H9 (cell line): ENCODE data around the gene FLRT2. TPM values are rescaled to one million over a fixed set of nuclear protein-coding genes. Genes with fewer than 3 reads are reported as not detected.

Source experiments
- DNase-seq: peaks from one replicate; pipeline ENCODE4 v3.0.0-alpha.2; 2017
- H2AFZ ChIP-seq: one replicate; pipeline ENCODE4 v1.6.1; 2013; ENCODE audit warnings: mild to moderate bottlenecking, low read length, control low read depth, moderate library complexity
- H2AK5ac ChIP-seq: 2 replicates; pipeline ENCODE4 v1.6.1; 2013; ENCODE audit warnings: low read length, control low read depth, mixed read lengths; ENCODE audit not compliant: insufficient read length
- H2BK120ac ChIP-seq: one replicate; pipeline ENCODE4 v1.6.1; 2013; ENCODE audit warnings: low read depth, mild to moderate bottlenecking, low read length, control low read depth, inconsistent platforms; ENCODE audit not compliant: poor library complexity, severe bottlenecking
- H2BK12ac ChIP-seq: 2 replicates; pipeline ENCODE4 v1.6.1; 2013; ENCODE audit warnings: low read length, control low read depth, mixed read lengths, low read depth; ENCODE audit not compliant: insufficient read length
- H2BK15ac ChIP-seq: 2 replicates; pipeline ENCODE4 v1.6.1; 2013; ENCODE audit warnings: low read depth, low read length, control low read depth
- H2BK20ac ChIP-seq: one replicate; pipeline ENCODE4 v1.6.1; 2013; ENCODE audit warnings: low read depth, mild to moderate bottlenecking, low read length, control low read depth, inconsistent platforms; ENCODE audit not compliant: poor library complexity, severe bottlenecking
- H2BK5ac ChIP-seq: 2 replicates; pipeline ENCODE4 v1.6.1; 2013; ENCODE audit warnings: low read length, control low read depth, mixed read lengths; ENCODE audit not compliant: insufficient read length
- H3K14ac ChIP-seq: 2 replicates; pipeline ENCODE4 v1.6.1; 2013; ENCODE audit warnings: low read length, control low read depth; ENCODE audit not compliant: insufficient read depth
- H3K18ac ChIP-seq: 2 replicates; pipeline ENCODE4 v1.6.1; 2013; ENCODE audit warnings: low read depth, mild to moderate bottlenecking, mixed read lengths, low read length, control low read depth; ENCODE audit not compliant: insufficient read length
- H3K23ac ChIP-seq: 2 replicates; pipeline ENCODE4 v1.6.1; 2013; ENCODE audit warnings: low read length, control low read depth, mixed read lengths, low read depth; ENCODE audit not compliant: insufficient read length
- H3K23me2 ChIP-seq: 2 replicates; pipeline ENCODE4 v1.6.1; 2013; ENCODE audit warnings: low read depth, mild to moderate bottlenecking, mixed read lengths, low read length, control low read depth; ENCODE audit not compliant: insufficient read length, poor library complexity, severe bottlenecking
- H3K27ac ChIP-seq: 2 replicates; pipeline ENCODE4 v1.5.1; 2013; ENCODE audit warnings: low read length, control low read depth, mixed read lengths, low read depth; ENCODE audit not compliant: insufficient read length
- H3K27me3 ChIP-seq: 2 replicates; pipeline ENCODE4 v1.6.1; 2013; ENCODE audit warnings: low read length, control low read depth, inconsistent platforms; ENCODE audit not compliant: insufficient read depth
- H3K4ac ChIP-seq: 2 replicates; pipeline ENCODE4 v1.6.1; 2013; ENCODE audit warnings: low read depth, mild to moderate bottlenecking, control low read depth, inconsistent platforms, low read length, moderate library complexity
- H3K4me1 ChIP-seq: 2 replicates; pipeline ENCODE4 v1.6.1; 2013; ENCODE audit warnings: low read length, control low read depth, inconsistent platforms; ENCODE audit not compliant: insufficient read depth
- H3K4me2 ChIP-seq: 2 replicates; pipeline ENCODE4 v1.6.1; 2013; ENCODE audit warnings: low read length, control low read depth, mixed read lengths; ENCODE audit not compliant: insufficient read length, insufficient read depth
- H3K56ac ChIP-seq: 2 replicates; pipeline ENCODE4 v1.6.1; 2013; ENCODE audit warnings: low read depth, mild to moderate bottlenecking, mixed read lengths, low read length, control low read depth; ENCODE audit not compliant: insufficient read length
- H3K79me1 ChIP-seq: 2 replicates; pipeline ENCODE4 v1.6.1; 2013; ENCODE audit warnings: low read depth, mild to moderate bottlenecking, moderate library complexity, low read length, control low read depth, inconsistent platforms; ENCODE audit not compliant: insufficient read depth, poor library complexity, severe bottlenecking
- H3K79me2 ChIP-seq: 2 replicates; pipeline ENCODE4 v1.6.1; 2013; ENCODE audit warnings: low read length, control low read depth, inconsistent platforms; ENCODE audit not compliant: insufficient read depth
- H3K9ac ChIP-seq: 2 replicates; pipeline ENCODE4 v1.6.1; 2013; ENCODE audit warnings: low read length, control low read depth, mixed read lengths; ENCODE audit not compliant: insufficient read length; ENCODE audit errors: extremely low read depth
- H3K9me3 ChIP-seq: one replicate; pipeline ENCODE4 v1.6.1; 2013; ENCODE audit warnings: low read depth, low read length, inconsistent platforms; ENCODE audit not compliant: control insufficient read depth
- H3T11ph ChIP-seq: one replicate; pipeline ENCODE4 v1.6.1; 2013; ENCODE audit warnings: mild to moderate bottlenecking, low read length, control low read depth, inconsistent platforms
- H4K20me1 ChIP-seq: one replicate; pipeline ENCODE4 v1.6.1; 2013; ENCODE audit not compliant: control insufficient read depth, insufficient read length, insufficient read depth
- H4K5ac ChIP-seq: 2 replicates; pipeline ENCODE4 v1.6.1; 2013; ENCODE audit warnings: low read depth, mild to moderate bottlenecking, mixed read lengths, low read length, control low read depth; ENCODE audit not compliant: insufficient read length
- H4K8ac ChIP-seq: replicated peaks from 2 replicates; pipeline ENCODE4 v1.6.1; 2013; ENCODE audit warnings: low read length, control low read depth, mixed read lengths, low read depth; ENCODE audit not compliant: insufficient read length
- H4K91ac ChIP-seq: 2 replicates; pipeline ENCODE4 v1.6.1; 2013; ENCODE audit warnings: low read depth, mild to moderate bottlenecking, moderate library complexity, mixed read lengths, low read length, control low read depth; ENCODE audit not compliant: insufficient read length
- H3K27ac Mint-ChIP-seq, 3 experiments: 2 replicates in 2 of 3; 3 replicates in 1 of 3; pipeline ENCODE4 v1.8.0; 2020 to 2021; ENCODE audit warnings: mixed read lengths in 3 of 3, mild to moderate bottlenecking in 1 of 3, moderate library complexity in 1 of 3
- H3K27me3 Mint-ChIP-seq: 2 replicates; pipeline ENCODE4 v1.8.0; 2021; ENCODE audit warnings: low read depth, mild to moderate bottlenecking, moderate library complexity, mixed read lengths
- H3K36me3 Mint-ChIP-seq, 3 experiments: 2 replicates in 2 of 3; 3 replicates in 1 of 3; pipeline ENCODE4 v1.8.0; 2020 to 2021; ENCODE audit warnings: low read depth in 3 of 3, mixed read lengths in 3 of 3; ENCODE audit not compliant: insufficient read depth in 1 of 3
- H3K4me1 Mint-ChIP-seq, 2 experiments: 2 replicates each; pipeline ENCODE4 v1.8.0; 2020; ENCODE audit warnings: mixed read lengths in 2 of 2
- H3K4me3 Mint-ChIP-seq, 2 experiments: 2 replicates in 1 of 2; 3 replicates in 1 of 2; pipeline ENCODE4 v1.8.0; 2020 to 2021; ENCODE audit warnings: mild to moderate bottlenecking in 2 of 2, mixed read lengths in 2 of 2, moderate library complexity in 1 of 2
- H3K9me3 Mint-ChIP-seq, 2 experiments: 2 replicates in 1 of 2; 3 replicates in 1 of 2; pipeline ENCODE4 v1.8.0; 2020; ENCODE audit warnings: mild to moderate bottlenecking in 2 of 2, mixed read lengths in 2 of 2, moderate library complexity in 1 of 2
- WGBS: extraction: QIAGEN DNeasy Blood & Tissue Kit; methylation state at CpG from one replicate; pipeline ENCODE4 v1.1.7; 2013; ENCODE audit warnings: missing lambda C conversion rate, low lambda C conversion rate, mixed read lengths; ENCODE audit not compliant: insufficient read length; ENCODE audit errors: extremely low coverage; 5-methylcytosine and 5-hydroxymethylcytosine counted together
- long read RNA-seq: library from polyadenylated mRNA; unstranded; transcript quantifications from one replicate; pipeline ENCODE4 v2.0.0, GENCODE V29; 2020
- total RNA-seq: library from RNA; stranded (reverse); gene quantifications from 2 replicates; pipeline ENCODE4 v1.2.1, GENCODE V29; 2021
- TF ChIP-seq, protein P1 (sequence below): fragments of 200-600 bp; sonication (generic); conservative IDR thresholded peaks from 3 replicates; pipeline ENCODE4 v1.8.0; 2021; ENCODE audit warnings: antibody characterized with exemption, mild to moderate bottlenecking

The FLRT2 gene
- total RNA-seq: 2.8 and 3.3 TPM in 2 replicates
- long read RNA-seq, partial matches to known transcripts: 0 of 2 reads
- long read RNA-seq, other reads (novel, unspliced or antisense): 2 of 2 reads

DNA sequence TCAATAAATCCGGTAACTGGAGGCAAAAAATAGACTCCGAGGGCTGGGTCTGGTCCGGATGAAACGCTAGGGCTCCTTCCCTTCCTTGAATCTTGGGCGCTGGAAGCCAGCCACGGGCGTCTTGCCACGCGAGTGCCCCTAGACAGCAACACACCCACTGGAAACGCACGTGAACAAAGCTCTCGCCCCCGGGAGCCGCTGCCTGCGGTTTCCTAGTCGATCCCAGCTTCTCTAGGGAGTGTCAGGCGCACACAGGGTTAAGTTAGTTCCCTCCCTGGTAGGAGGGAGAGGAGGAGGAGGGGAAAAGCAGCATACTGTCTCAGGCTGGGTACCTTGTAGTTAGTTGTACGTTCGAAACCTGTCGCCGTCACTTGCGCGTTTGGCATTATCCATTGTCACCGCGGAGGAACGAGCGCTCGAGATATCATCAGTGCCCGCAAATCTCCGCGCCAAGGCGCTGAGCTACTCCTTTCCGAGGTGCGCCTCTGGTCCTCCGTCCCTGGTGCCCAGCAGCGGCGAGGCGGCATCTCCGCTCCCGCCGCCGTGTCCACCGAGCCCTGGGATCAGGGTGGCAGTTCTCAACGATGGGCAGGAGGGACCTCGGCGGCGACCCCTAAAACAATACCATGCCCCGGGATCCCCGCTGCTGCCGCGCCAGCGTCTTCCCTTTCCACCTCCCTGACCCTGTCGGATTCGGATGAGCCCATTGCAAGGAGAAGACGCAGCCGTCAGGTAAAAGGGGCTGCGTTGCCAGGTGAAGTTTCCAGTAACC is at the start of gene FLRT2:
FLRT2 (plus strand) TSS at position 342 of the 772 bp plus-strand sequence. CDS start 91,371 bp downstream, outside the sequence.
- no peaks in the 10 kb centered on the region for H3K79me1 ChIP-seq
- TF ChIP-seq, protein P1, sequence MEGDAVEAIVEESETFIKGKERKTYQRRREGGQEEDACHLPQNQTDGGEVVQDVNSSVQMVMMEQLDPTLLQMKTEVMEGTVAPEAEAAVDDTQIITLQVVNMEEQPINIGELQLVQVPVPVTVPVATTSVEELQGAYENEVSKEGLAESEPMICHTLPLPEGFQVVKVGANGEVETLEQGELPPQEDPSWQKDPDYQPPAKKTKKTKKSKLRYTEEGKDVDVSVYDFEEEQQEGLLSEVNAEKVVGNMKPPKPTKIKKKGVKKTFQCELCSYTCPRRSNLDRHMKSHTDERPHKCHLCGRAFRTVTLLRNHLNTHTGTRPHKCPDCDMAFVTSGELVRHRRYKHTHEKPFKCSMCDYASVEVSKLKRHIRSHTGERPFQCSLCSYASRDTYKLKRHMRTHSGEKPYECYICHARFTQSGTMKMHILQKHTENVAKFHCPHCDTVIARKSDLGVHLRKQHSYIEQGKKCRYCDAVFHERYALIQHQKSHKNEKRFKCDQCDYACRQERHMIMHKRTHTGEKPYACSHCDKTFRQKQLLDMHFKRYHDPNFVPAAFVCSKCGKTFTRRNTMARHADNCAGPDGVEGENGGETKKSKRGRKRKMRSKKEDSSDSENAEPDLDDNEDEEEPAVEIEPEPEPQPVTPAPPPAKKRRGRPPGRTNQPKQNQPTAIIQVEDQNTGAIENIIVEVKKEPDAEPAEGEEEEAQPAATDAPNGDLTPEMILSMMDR: no peak
- H3K23ac ChIP-seq: no peak within 1 kb of the TSS
- no peak within 1 kb of the TSS for H2BK20ac ChIP-seq
- no peak within 1 kb of the TSS for H4K5ac ChIP-seq
- no peak within 1 kb of the TSS for H2AFZ ChIP-seq
- no peak within 1 kb of the TSS for H3K4ac ChIP-seq
- H3K9ac ChIP-seq: no peak within 1 kb of the TSS
- H3K23me2 ChIP-seq: peaks cover 53% of the 10 kb centered on the region
- no CpG with 5 or more reads among the region's 57 CpGs for WGBS
- peaks cover 4% of the 10 kb centered on the region; the same call in 1 of the 2 replicates for H3K4me1 ChIP-seq
- no peak within 1 kb of the TSS for H4K91ac ChIP-seq
- no peak within 1 kb of the TSS for H3K27ac ChIP-seq
- no peak within 1 kb of the TSS for H3K56ac ChIP-seq
- Mint-ChIP-seq H3K27me3 (peaks cover 75% of the 10 kb centered on the region), H3K9me3 (peaks cover 2 to 5% of the 10 kb centered on the region in 2 experiments; a peak in 2 of 5 replicates), H3K4me3 (peak within 1 kb of the TSS; percentile 72 to 95), H3K4me1 (peaks cover 52 to 63% of the 10 kb centered on the region in 2 experiments), H3K27ac (no peak within 1 kb of the TSS), H3K36me3 (no peaks in the 10 kb centered on the region)
- DNase-seq: peak; percentile 61
- H3K14ac ChIP-seq: no peak within 1 kb of the TSS; the same call in 1 of the 2 replicates
- no peak within 1 kb of the TSS for H3T11ph ChIP-seq
- no peak within 1 kb of the TSS for H2AK5ac ChIP-seq
- no peak within 1 kb of the TSS for H2BK5ac ChIP-seq
- peak within 1 kb of the TSS; percentile 73 for H3K4me2 ChIP-seq
- H2BK12ac ChIP-seq: no peak within 1 kb of the TSS
- H2BK15ac ChIP-seq: no peak within 1 kb of the TSS
- no peak within 1 kb of the TSS for H3K18ac ChIP-seq
- no peak within 1 kb of the TSS for H2BK120ac ChIP-seq
- no peaks in the 10 kb centered on the region for H3K9me3 ChIP-seq
- peaks cover 50% of the 10 kb centered on the region for H3K27me3 ChIP-seq
- no peaks in the 10 kb centered on the region for H3K79me2 ChIP-seq
- no peak within 1 kb of the TSS for H4K8ac ChIP-seq
- no peaks in the 10 kb centered on the region for H4K20me1 ChIP-seq
